ENCODE data around the gene SMURF1. TPM values are rescaled to one million over a fixed set of nuclear protein-coding genes. Genes with fewer than 3 reads are reported as not detected.

SMURF1 gene
- total RNA-seq, 2 donors from 2014 or later, result 33.8 to 40.9 TPM

- TF ChIP-seq CTCF (IDR thresholded peaks at IDR 0.05), result no peak
- no peak overlapping the region for H3K27ac ChIP-seq
- no peak overlapping the region for H3K4me3 ChIP-seq
- H3K9me3 ChIP-seq, result no peaks in the 10 kb centered on the region
- peaks cover 47% of the 10 kb centered on the region for H3K36me3 ChIP-seq
- no peak for DNase-seq (ENCODE audit: low spot score)
- no peaks in the 10 kb centered on the region for H3K27me3 ChIP-seq (replicated peaks; ENCODE audit: insufficient read depth)
- ATAC-seq (ENCODE audit: insufficient number of reproducible peaks, low FRiP score, low read depth), result no peak
- H3K4me1 ChIP-seq (ENCODE audit: control insufficient read depth in 1 of 2, low read depth in 2 of 2), result no peaks in the 10 kb centered on the region
These were observed 130.4 kb downstream of the SMURF1 start for GRCh38 chr7:99013266-99014112.

- no peak for ATAC-seq (ENCODE audit: insufficient number of reproducible peaks, low FRiP score, low read depth)
- no peak for TF ChIP-seq CTCF (IDR thresholded peaks at IDR 0.05)
- DNase-seq (ENCODE audit: low spot score), result no peak
- H3K27me3 ChIP-seq (replicated peaks; ENCODE audit: insufficient read depth), result no peaks in the 10 kb centered on the region
- H3K36me3 ChIP-seq, result peaks cover 53% of the 10 kb centered on the region
- no peak overlapping the region for H3K27ac ChIP-seq
- H3K4me3 ChIP-seq, result no peak overlapping the region
- H3K9me3 ChIP-seq, result no peaks in the 10 kb centered on the region
- no peaks in the 10 kb centered on the region for H3K4me1 ChIP-seq (ENCODE audit: control insufficient read depth in 1 of 2, low read depth in 2 of 2)
These were observed 131.2 kb downstream of the SMURF1 start for GRCh38 chr7:99012722-99013121.

GRCh38 chr7:99011706-99012404, 132.1 kb downstream of the SMURF1 start:
- ATAC-seq (ENCODE audit: insufficient number of reproducible peaks, low FRiP score, low read depth) (no peak), DNase-seq (ENCODE audit: low spot score) (no peak)
- peaks cover 57% of the 10 kb centered on the region for H3K36me3 ChIP-seq
- H3K4me3 ChIP-seq, result no peak overlapping the region
- no peak overlapping the region for H3K27ac ChIP-seq
- no peaks in the 10 kb centered on the region for H3K9me3 ChIP-seq
- TF ChIP-seq CTCF (IDR thresholded peaks at IDR 0.05), result no peak
- no peaks in the 10 kb centered on the region for H3K27me3 ChIP-seq (replicated peaks; ENCODE audit: insufficient read depth)
- no peaks in the 10 kb centered on the region for H3K4me1 ChIP-seq (ENCODE audit: control insufficient read depth in 1 of 2, low read depth in 2 of 2)

GRCh38 chr7:99011341-99011705, 132.6 kb downstream of the SMURF1 start:
- no peak overlapping the region for H3K4me3 ChIP-seq
- H3K27ac ChIP-seq, result no peak overlapping the region
- H3K9me3 ChIP-seq, result no peaks in the 10 kb centered on the region
- DNase-seq (ENCODE audit: low spot score), result no peak
- H3K36me3 ChIP-seq, result peaks cover 62% of the 10 kb centered on the region
- TF ChIP-seq CTCF (IDR thresholded peaks at IDR 0.05), result no peak
- H3K4me1 ChIP-seq (ENCODE audit: control insufficient read depth in 1 of 2, low read depth in 2 of 2), result no peaks in the 10 kb centered on the region
- ATAC-seq (ENCODE audit: insufficient number of reproducible peaks, low FRiP score, low read depth), result no peak
- H3K27me3 ChIP-seq (replicated peaks; ENCODE audit: insufficient read depth), result no peaks in the 10 kb centered on the region

- Histone ChIP-seq H3K4me3 (no peak overlapping the region), H3K27me3 (replicated peaks; ENCODE audit: insufficient read depth) (no peaks in the 10 kb centered on the region), H3K27ac (no peak overlapping the region), H3K36me3 (peaks cover 67% of the 10 kb centered on the region), H3K9me3 (no peaks in the 10 kb centered on the region), H3K4me1 (ENCODE audit: control insufficient read depth in 1 of 2, low read depth in 2 of 2) (no peaks in the 10 kb centered on the region)
- TF ChIP-seq CTCF (IDR thresholded peaks at IDR 0.05), result no peak
- DNase-seq (ENCODE audit: low spot score), result no peak
- no peak for ATAC-seq (ENCODE audit: insufficient number of reproducible peaks, low FRiP score, low read depth)
These were observed 133.6 kb downstream of the SMURF1 start for GRCh38 chr7:99010281-99010680.
